IMR-90 (cell line): ENCODE results near the gene TRIM47. TPM values are rescaled to one million over a fixed set of nuclear protein-coding genes. Genes with fewer than 3 reads are reported as not detected.

Experiments
- ATAC-seq: fragments of 200-7000 bp; cut with Tn5 transposase; 2 replicates; pipeline ENCODE4 v1.9.1; 2020; ENCODE audit warnings: low read depth, mild to moderate bottlenecking, moderate library complexity
- BruUV-seq: library from RNA; stranded (reverse); fragments of 400-500 nt; replicated peaks from 2 replicates; lab custom pipeline; 2021; lab: Mats Ljungman, UMichigan
- CTCF ChIA-PET: fragments of 300-600 bp; formaldehyde crosslinking; extraction: SDS; loops from one replicate; lab custom pipeline; 2021; ENCODE audit warnings: antibody characterized with exemption; lab: Yijun Ruan, JAX
- POLR2A ChIA-PET: fragments of 300-600 bp; sonication (Branson Sonifier 250); formaldehyde crosslinking; loops from one replicate; lab custom pipeline; 2022; ENCODE audit warnings: antibody characterized with exemption; ENCODE audit not compliant: unreplicated experiment; lab: Charles Lee
- DNase-seq: peaks from one replicate; pipeline ENCODE4 v3.0.0; 2013
- H2AFZ ChIP-seq: replicated peaks from 2 replicates; pipeline ENCODE3; 2013; ENCODE audit warnings: low read length, mild to moderate bottlenecking; ENCODE audit not compliant: poor library complexity
- H2AK5ac ChIP-seq: 2 replicates; pipeline ENCODE4 v1.6.1; 2013; ENCODE audit warnings: low read depth, low read length, inconsistent platforms
- H2AK9ac ChIP-seq: replicated peaks from 2 replicates; pipeline ENCODE3; 2013; ENCODE audit warnings: mild to moderate bottlenecking, low read depth, low read length, moderate library complexity; ENCODE audit not compliant: poor library complexity
- H2BK120ac ChIP-seq: 2 replicates; pipeline ENCODE4 v1.6.1; 2013; ENCODE audit warnings: low read depth, low read length, inconsistent platforms
- H2BK15ac ChIP-seq: 3 replicates; pipeline ENCODE4 v1.6.1; 2013; ENCODE audit warnings: low read depth, low read length, inconsistent platforms
- H2BK20ac ChIP-seq: 2 replicates; pipeline ENCODE4 v1.6.1; 2013; ENCODE audit warnings: low read depth, mild to moderate bottlenecking, inconsistent platforms, low read length, moderate library complexity
- H2BK5ac ChIP-seq: 2 replicates; pipeline ENCODE4 v1.6.1; 2013; ENCODE audit warnings: mild to moderate bottlenecking, low read depth, low read length, inconsistent platforms; ENCODE audit not compliant: poor library complexity, severe bottlenecking
- H3K14ac ChIP-seq: replicated peaks from 2 replicates; pipeline ENCODE4 v1.6.1; 2013; ENCODE audit warnings: low read depth, low read length, inconsistent platforms
- H3K18ac ChIP-seq: 2 replicates; pipeline ENCODE4 v1.6.1; 2013; ENCODE audit warnings: low read depth, low read length, control low read depth
- H3K23ac ChIP-seq: 2 replicates; pipeline ENCODE4 v1.6.1; 2013; ENCODE audit warnings: low read depth, low read length, inconsistent platforms
- H3K27ac ChIP-seq: 2 replicates; pipeline ENCODE4 v1.5.1; 2013; ENCODE audit warnings: mild to moderate bottlenecking, control low read depth, low read length; ENCODE audit not compliant: insufficient read depth
- H3K27me3 ChIP-seq: 2 replicates; pipeline ENCODE4 v1.6.1; 2013; ENCODE audit warnings: low read length; ENCODE audit not compliant: control insufficient read depth, insufficient read depth
- H3K36me3 ChIP-seq: 2 replicates; pipeline ENCODE4 v1.6.1; 2013; ENCODE audit warnings: low read length, mixed read lengths; ENCODE audit not compliant: control insufficient read depth, insufficient read depth
- H3K4ac ChIP-seq: 2 replicates; pipeline ENCODE4 v1.6.1; 2013; ENCODE audit warnings: low read depth, low read length, inconsistent platforms
- H3K4me1 ChIP-seq: 2 replicates; pipeline ENCODE4 v1.6.1; 2013; ENCODE audit warnings: low read length, mixed read lengths; ENCODE audit not compliant: control insufficient read depth, insufficient read depth
- H3K4me2 ChIP-seq: 2 replicates; pipeline ENCODE4 v1.6.1; 2013; ENCODE audit warnings: low read depth, mild to moderate bottlenecking, control low read depth, low read length, moderate library complexity
- H3K4me3 ChIP-seq: 2 replicates; pipeline ENCODE4 v1.5.1; 2013; ENCODE audit warnings: low read depth, mild to moderate bottlenecking, control low read depth, low read length, moderate library complexity; ENCODE audit not compliant: insufficient read depth
- H3K56ac ChIP-seq: 2 replicates; pipeline ENCODE4 v1.6.1; 2013; ENCODE audit warnings: low read length, inconsistent platforms; ENCODE audit not compliant: insufficient read depth; ENCODE audit errors: extremely low read depth
- H3K79me1 ChIP-seq, 2 experiments: 2 replicates each; pipeline ENCODE4 v1.6.1; 2013; ENCODE audit warnings: low read length in 2 of 2, inconsistent platforms in 1 of 2, low read depth in 1 of 2
- H3K9ac ChIP-seq: 2 replicates; pipeline ENCODE4 v1.6.1; 2013; ENCODE audit warnings: low read depth, low read length, control low read depth
- H3K9me1 ChIP-seq: 2 replicates; pipeline ENCODE4 v1.6.1; 2013; ENCODE audit warnings: low read length, inconsistent platforms; ENCODE audit not compliant: insufficient read depth
- H3K9me3 ChIP-seq: 2 replicates; pipeline ENCODE4 v1.6.1; 2013; ENCODE audit warnings: low read length; ENCODE audit not compliant: control insufficient read depth, insufficient read depth
- H4K20me1 ChIP-seq: 2 replicates; pipeline ENCODE4 v1.6.1; 2013; ENCODE audit warnings: low read length, inconsistent platforms; ENCODE audit not compliant: insufficient read depth
- H4K5ac ChIP-seq: 2 replicates; pipeline ENCODE4 v1.6.1; 2013; ENCODE audit warnings: mild to moderate bottlenecking, low read depth, low read length, control low read depth
- H4K8ac ChIP-seq, 2 experiments: 2 replicates each; pipeline ENCODE4 v1.6.1; 2013; ENCODE audit warnings: low read depth in 2 of 2, low read length in 2 of 2, control low read depth in 1 of 2, inconsistent platforms in 1 of 2
- H4K91ac ChIP-seq: 2 replicates; pipeline ENCODE4 v1.6.1; 2013; ENCODE audit warnings: low read depth, low read length, inconsistent platforms; ENCODE audit not compliant: insufficient read depth
- BHLHE40 ChIP-seq: fragments of 150-350 bp; IDR thresholded peaks from 2 replicates; pipeline ENCODE4 v1.6.1; 2016; ENCODE audit warnings: mild to moderate bottlenecking, low read depth, low read length
- CEBPB ChIP-seq: IDR thresholded peaks from 2 replicates; pipeline ENCODE4 v1.6.1; 2012; ENCODE audit warnings: low read depth, low read length, improper control_type of control experiment
- CHD1 ChIP-seq: IDR thresholded peaks from 2 replicates; pipeline ENCODE4 v1.6.1; 2012; ENCODE audit warnings: low read depth, low read length, improper control_type of control experiment
- CTCF ChIP-seq: conservative IDR thresholded peaks from 2 replicates; pipeline ENCODE4 v1.5.1; 2012; ENCODE audit warnings: mild to moderate bottlenecking, low read depth, low read length, improper control_type of control experiment
- RAD21 ChIP-seq: IDR thresholded peaks from 2 replicates; pipeline ENCODE4 v1.6.1; 2012; ENCODE audit warnings: low read length, improper control_type of control experiment
- RFX5 ChIP-seq: IDR thresholded peaks from 2 replicates; pipeline ENCODE4 v1.8.0; 2012; ENCODE audit warnings: low read depth, mild to moderate bottlenecking, low read length, moderate library complexity
- WGBS, 2 experiments: methylation state at CpG; one replicate each; pipeline versions ENCODE4 v1.1.5 to v1.1.7; 2013; ENCODE audit warnings: missing lambda C conversion rate in 2 of 2; ENCODE audit not compliant: insufficient read length in 1 of 2; ENCODE audit errors: extremely low coverage in 2 of 2; 5-methylcytosine and 5-hydroxymethylcytosine counted together
- dilution Hi-C: fragments of 300-500 bp; cut with HindIII; formaldehyde crosslinking; loops from one replicate; pipeline ENCODE4 v1.14.3; 2018; ENCODE audit warnings: low sequenced_read_pairs; ENCODE audit not compliant: unreplicated experiment
- in situ Hi-C: fragments of 300-500 bp; cut with MboI; formaldehyde crosslinking; loops from 3 replicates; pipeline ENCODE4 v1.14.3; 2019; ENCODE audit warnings: low sequenced_read_pairs, inconsistent platforms, mixed read lengths
- intact Hi-C: fragments of 100-400 bp; cut with micrococcal nuclease; formaldehyde crosslinking; loops from 2 replicates; pipeline ENCODE4 v1.10.0; 2022
- polyA plus RNA-seq, 3 experiments: library from polyadenylated mRNA; depleted of rRNA; stranded (reverse); fragments of >200 nt; gene quantifications; 2 replicates each; pipeline ENCODE4 v1.2.3, GENCODE V29; 2012; ENCODE audit warnings: low replicate concordance in 1 of 3
- total RNA-seq: library from RNA; depleted of rRNA; stranded (reverse); fragments of >200 nt; gene quantifications from 2 replicates; pipeline ENCODE4 v1.2.3, GENCODE V29; 2012

Gene TRIM47
- total and polyA plus RNA-seq, 2 of the 4 experiments (the other 2 are of a cell fraction) = 1.4 to 7.5 TPM

- intact Hi-C loops = no loop called here
- WGBS, 2 experiments = 90% methylated on average over 3 of the region's 12 CpGs; no CpG with 5 or more reads in 1 of the 2 experiments
- CTCF ChIA-PET = no interaction called here
Measured at GRCh38 chr17:75850928-75851692, 27.3 kb downstream of the TRIM47 start.

More at GRCh38 chr17:75850928-75851692, 27.3 kb downstream of the TRIM47 start:
- Histone ChIP-seq H2BK120ac (no peak overlapping the region), H3K4me1 (peaks cover 8% of the 10 kb centered on the region), H3K9ac (no peak overlapping the region), H3K4me2 (no peak overlapping the region), H3K56ac (no peak overlapping the region), H3K14ac (no peak overlapping the region), H4K8ac (no peak overlapping the region), H3K79me1 (peaks cover 6 to 29% of the 10 kb centered on the region in 2 experiments; a peak in 3 of 4 replicates), H3K18ac (no peak overlapping the region), H3K27me3 (no peaks in the 10 kb centered on the region), H2AK9ac (no peak overlapping the region), H3K27ac (no peak overlapping the region), H2BK15ac (no peak overlapping the region), H3K4me3 (no peak overlapping the region), H4K91ac (no peak overlapping the region), H2AFZ (no peak overlapping the region), H2BK20ac (no peak overlapping the region), H2AK5ac (no peak overlapping the region), H3K23ac (no peak overlapping the region), H3K9me3 (no peaks in the 10 kb centered on the region), H3K4ac (no peak overlapping the region), H3K9me1 (peaks cover 7% of the 10 kb centered on the region), H3K36me3 (peaks cover 48% of the 10 kb centered on the region), H4K5ac (no peak overlapping the region), H2BK5ac (no peak overlapping the region), H4K20me1 (peaks cover 13% of the 10 kb centered on the region)
- TF ChIP-seq BHLHE40 = no peak
- TF ChIP-seq CEBPB = no peak
- TF ChIP-seq RFX5 = no peak
- TF ChIP-seq RAD21 = no peak
- TF ChIP-seq CHD1 = no peak
- TF ChIP-seq CTCF = no peak
- DNase-seq (no peak), ATAC-seq (no peak)
- POLR2A ChIA-PET = no interaction called here
- in situ Hi-C loops (no loop called here), dilution Hi-C loops (no loop called here)
- no TSS peak for BruUV-seq
